ENCODE measurements around the gene DOCK1.

The DOCK1 gene

GRCh38 chr10:127034790-127035189 is 129.6 kb downstream of the DOCK1 start:
- TF ChIP-seq, protein P1, sequence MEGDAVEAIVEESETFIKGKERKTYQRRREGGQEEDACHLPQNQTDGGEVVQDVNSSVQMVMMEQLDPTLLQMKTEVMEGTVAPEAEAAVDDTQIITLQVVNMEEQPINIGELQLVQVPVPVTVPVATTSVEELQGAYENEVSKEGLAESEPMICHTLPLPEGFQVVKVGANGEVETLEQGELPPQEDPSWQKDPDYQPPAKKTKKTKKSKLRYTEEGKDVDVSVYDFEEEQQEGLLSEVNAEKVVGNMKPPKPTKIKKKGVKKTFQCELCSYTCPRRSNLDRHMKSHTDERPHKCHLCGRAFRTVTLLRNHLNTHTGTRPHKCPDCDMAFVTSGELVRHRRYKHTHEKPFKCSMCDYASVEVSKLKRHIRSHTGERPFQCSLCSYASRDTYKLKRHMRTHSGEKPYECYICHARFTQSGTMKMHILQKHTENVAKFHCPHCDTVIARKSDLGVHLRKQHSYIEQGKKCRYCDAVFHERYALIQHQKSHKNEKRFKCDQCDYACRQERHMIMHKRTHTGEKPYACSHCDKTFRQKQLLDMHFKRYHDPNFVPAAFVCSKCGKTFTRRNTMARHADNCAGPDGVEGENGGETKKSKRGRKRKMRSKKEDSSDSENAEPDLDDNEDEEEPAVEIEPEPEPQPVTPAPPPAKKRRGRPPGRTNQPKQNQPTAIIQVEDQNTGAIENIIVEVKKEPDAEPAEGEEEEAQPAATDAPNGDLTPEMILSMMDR (IDR thresholded peaks at IDR 0.05; ENCODE audit: extremely low read depth, insufficient read depth, missing control alignments): no peak
- in situ Hi-C loops (cut with MboI; ENCODE audit: low pct_unique_long_range_greater_than_20kb, low sequenced_read_pairs, unreplicated experiment): no loop called here

GRCh38 chr10:127035827-127036226 is 130.6 kb downstream of the DOCK1 start:
- DNase-seq (ENCODE audit: low spot score): no peak
- in situ Hi-C loops (cut with MboI; ENCODE audit: low pct_unique_long_range_greater_than_20kb, low sequenced_read_pairs, unreplicated experiment): no loop called here
- TF ChIP-seq, protein P1 (IDR thresholded peaks at IDR 0.05; ENCODE audit: extremely low read depth, insufficient read depth, missing control alignments): no peak

More at GRCh38 chr10:127034790-127035189, 129.6 kb downstream of the DOCK1 start:
- no peak for DNase-seq (ENCODE audit: low spot score)

DNA sequence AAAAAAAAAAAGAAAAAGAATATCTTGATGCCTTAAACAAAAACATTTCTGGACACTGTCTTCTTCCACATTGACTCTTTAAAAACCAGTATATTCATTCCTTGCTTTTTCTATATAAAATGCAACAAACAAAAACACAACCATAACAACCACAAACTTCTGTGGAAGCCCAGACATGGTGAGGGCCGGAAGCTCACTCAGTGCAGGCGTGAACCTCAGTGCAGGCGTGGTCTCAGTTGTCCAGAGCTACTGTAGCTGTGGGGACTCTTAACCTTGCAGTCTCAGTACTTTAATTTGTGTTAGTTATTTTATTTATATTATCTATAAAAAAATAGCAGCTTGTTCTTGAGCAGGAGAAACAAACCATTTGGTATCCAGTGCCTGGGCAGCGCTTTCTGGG is 131.8 kb downstream of the DOCK1 start:
- TF ChIP-seq, protein P1 (IDR thresholded peaks at IDR 0.05; ENCODE audit: extremely low read depth, insufficient read depth, missing control alignments): no peak
- in situ Hi-C loops (cut with MboI; ENCODE audit: low pct_unique_long_range_greater_than_20kb, low sequenced_read_pairs, unreplicated experiment): no loop called here
- no peak for DNase-seq (ENCODE audit: low spot score)

DNA sequence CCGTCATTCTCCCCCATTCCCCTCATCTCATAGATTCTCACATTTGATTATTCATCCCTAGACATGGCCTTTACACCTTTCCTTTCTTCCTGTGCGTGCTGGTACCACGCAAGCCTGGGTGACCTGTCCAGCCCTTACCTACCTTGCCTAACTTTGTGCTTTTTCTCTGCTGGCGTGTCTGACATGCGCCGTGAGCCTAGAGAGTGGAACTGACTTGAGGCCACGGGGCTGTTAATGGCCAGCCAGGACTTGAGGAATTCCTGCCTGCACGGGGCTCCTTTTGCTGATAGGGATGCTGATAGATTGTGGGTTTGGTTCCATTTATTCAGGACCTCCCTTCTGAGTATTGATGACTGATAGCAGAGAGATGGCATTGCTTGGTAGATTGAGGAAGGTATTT is 134.2 kb downstream of the DOCK1 start:
- no peak for DNase-seq (ENCODE audit: low spot score)
- in situ Hi-C loops (cut with MboI; ENCODE audit: low pct_unique_long_range_greater_than_20kb, low sequenced_read_pairs, unreplicated experiment): no loop called here
- TF ChIP-seq, protein P1 (IDR thresholded peaks at IDR 0.05; ENCODE audit: extremely low read depth, insufficient read depth, missing control alignments): no peak

GRCh38 chr10:127040756-127041155 is 135.5 kb downstream of the DOCK1 start:
- in situ Hi-C loops (cut with MboI; ENCODE audit: low pct_unique_long_range_greater_than_20kb, low sequenced_read_pairs, unreplicated experiment): no loop called here
- TF ChIP-seq, protein P1 (IDR thresholded peaks at IDR 0.05; ENCODE audit: extremely low read depth, insufficient read depth, missing control alignments): no peak
- no peak for DNase-seq (ENCODE audit: low spot score)

DNA sequence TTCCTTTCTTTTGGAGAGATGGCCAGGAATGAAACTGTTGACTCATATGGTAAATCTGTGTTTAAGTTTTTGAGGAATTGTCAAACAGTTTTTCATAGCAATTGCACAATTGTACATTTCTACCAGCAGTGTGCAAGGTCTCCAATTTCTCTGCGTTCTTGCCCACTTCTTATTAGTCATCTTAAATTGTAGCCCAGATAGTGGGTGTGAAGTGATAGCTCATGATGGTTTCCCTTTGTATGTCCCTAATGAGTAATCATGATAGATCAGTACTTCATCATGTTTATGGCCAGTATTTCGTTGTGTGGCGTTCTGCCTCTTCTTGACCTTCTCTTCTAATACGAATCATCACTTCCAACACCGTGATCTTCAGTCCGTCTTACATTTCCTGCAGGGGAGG is 136.3 kb downstream of the DOCK1 start:
- no peak for DNase-seq (ENCODE audit: low spot score)
- in situ Hi-C loops (cut with MboI; ENCODE audit: low pct_unique_long_range_greater_than_20kb, low sequenced_read_pairs, unreplicated experiment): no loop called here
- TF ChIP-seq, protein P1 (IDR thresholded peaks at IDR 0.05; ENCODE audit: extremely low read depth, insufficient read depth, missing control alignments): no peak

- DNase-seq (ENCODE audit: low spot score): no peak
- TF ChIP-seq, protein P1 (IDR thresholded peaks at IDR 0.05; ENCODE audit: extremely low read depth, insufficient read depth, missing control alignments): no peak
- in situ Hi-C loops (cut with MboI; ENCODE audit: low pct_unique_long_range_greater_than_20kb, low sequenced_read_pairs, unreplicated experiment): no loop called here
These were observed 138.1 kb downstream of the DOCK1 start for GRCh38 chr10:127043301-127043700.
